ENCODE results near the gene RHOB.

The RHOB gene

DNA sequence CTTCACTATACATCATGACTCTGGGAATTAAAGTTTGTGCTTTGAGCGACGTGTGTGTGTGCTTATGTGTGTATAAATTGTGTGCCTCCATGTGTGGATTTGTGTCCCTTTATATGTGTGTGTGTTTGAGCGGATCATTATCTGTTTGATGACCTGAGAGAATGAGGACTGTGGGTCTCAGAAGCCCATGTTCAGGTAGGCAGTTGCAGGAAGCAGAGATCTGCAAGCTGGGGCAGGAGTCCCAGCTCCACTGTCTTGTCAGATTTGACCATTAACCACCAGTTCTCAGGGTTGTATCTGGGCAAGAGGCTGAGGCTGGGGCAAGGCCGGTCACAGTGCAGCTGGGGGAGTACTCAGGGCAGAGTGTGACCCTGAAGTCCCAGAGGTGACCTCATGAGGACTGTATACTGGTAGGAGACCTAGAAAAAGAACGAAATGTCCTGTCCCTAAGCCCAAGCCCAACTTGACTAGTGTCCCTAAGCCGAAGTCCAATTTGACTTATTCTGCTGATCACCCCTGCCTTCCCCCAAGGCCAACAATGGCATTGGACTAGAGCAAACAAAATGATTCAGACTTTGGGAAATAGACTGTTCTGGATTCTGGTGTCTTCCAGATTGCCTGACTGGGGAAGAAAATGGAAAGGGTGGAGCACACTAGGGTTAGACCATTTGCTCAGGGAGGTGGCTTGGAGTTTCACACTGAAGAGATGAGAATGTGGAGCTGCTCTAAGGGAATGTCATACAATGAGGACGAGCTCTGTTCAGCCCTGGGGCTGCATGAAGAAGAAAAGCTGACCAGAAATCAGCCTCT is 28.1 kb downstream of the RHOB start:
- no peak for DNase-seq (ENCODE audit: low read depth in 3 of 3)

DNA sequence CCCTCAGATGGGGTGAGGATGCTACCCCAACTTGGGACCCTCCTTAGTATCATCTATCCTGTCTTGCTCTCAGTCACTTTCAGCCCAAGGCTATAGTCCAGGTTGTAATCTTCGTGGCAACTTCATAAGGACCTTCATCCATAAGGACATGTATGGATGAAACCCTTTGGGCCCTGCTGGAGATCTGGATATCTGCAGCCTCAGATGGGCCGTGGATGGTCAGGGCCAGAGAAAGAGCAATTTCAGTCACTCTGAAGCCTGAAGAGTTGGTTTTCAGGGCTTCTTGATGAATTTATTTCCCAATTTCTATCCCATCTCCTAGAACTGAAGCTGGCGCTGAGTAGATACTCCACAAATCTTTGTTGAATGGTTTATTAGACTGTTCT is 28.7 kb downstream of the RHOB start:
- no peak for DNase-seq (ENCODE audit: low read depth in 3 of 3)

DNA sequence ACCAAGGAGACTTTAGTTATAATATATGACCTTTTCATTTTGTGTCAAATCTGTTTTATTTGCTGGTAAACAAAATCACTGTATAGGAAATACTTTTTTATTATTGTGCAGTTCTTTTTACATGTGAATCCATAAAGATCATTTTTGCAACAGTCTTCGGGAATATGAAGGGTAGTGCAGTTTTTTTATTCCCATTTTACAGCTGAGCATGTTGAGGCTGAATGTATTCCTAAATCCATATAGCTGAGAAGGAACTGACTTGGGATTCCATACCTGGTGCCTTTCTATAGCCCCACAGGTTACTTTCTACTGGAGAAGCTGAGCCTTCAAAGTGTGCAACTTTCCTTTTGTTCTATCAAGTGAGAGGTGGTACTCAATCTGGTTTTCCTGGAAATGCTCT is 29.6 kb downstream of the RHOB start:
- DNase-seq (ENCODE audit: low read depth in 3 of 3) = no peak

DNA sequence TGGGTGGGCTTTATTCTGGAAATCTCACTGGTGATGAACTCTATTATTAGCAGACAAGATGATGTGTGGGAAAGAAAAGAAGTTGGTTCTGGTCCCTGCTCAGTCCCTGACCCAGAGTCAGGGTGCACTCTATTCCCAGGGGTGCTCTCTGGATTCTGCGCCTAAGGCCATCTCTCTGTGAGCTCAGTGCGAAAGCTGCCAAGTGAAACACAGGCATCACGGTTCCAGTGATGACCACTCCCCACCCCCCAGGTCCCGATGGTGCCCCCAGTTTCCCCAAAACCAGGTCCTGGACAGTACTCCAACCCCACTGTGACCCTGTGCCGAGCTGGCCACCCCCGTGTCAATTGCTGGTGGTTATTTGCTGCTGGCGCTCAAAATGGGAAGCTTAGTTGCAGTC is 30.1 kb downstream of the RHOB start:
- DNase-seq (ENCODE audit: low read depth in 3 of 3) = no peak

DNA sequence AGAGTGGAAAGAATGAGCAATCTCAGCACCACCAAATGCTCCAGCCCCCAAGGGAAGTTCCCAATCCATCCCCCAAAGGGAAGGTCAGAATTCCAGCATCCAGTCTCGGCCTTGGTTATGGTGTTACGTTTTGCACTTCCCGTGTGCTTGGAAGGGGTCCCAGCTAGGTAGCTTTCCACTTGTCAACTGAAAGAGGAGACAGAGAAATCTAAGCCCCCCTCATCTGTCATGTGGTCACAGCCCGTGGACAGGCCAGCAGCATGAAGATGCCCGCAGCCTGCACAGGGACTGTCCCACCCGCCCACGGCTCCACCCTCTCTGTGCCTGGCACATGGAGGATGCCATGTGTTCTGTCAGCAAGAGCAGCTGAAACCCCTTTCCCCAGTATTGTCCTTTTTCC is 32.1 kb downstream of the RHOB start:
- no peak for DNase-seq (ENCODE audit: low read depth in 3 of 3)

DNA sequence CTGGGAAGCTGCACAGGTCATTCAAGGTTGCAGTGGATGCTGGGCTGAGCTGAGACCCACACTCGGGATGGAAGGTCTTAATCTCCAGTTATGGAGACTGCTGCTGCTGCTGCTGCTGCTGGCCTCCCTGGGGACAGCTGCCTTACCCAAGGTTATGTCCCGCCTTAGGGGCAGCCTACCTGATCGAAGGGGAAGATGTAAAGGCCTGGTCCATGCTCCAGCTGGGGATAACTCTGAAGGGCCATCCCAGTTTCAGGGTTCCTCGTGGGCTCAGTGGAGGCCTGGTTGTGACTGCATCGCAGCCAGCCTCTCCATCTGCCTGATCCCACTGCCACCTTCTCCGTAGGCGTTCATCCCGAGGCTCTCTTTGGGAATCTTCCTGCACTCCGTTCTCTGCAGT is 33.0 kb downstream of the RHOB start:
- DNase-seq (ENCODE audit: low read depth in 3 of 3) = no peak

DNA sequence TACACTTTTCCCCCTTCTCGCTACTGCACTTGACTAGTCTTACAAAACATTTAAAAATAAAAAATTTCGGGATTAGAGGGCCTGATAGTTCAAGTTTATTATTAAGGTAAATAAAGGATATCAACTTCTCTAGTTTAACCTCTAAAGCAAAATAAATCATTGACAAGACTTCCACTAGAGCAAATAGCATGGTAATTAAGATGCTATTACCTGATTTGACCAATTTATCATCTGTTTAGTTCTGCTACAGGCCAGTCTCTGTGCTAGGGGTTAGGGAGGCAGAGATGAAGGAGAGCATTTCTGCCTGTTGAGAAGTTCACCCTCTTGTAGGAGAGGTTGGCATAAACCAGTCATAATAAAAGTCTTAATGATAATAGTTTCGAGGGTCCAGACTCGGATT is 34.0 kb downstream of the RHOB start:
- DNase-seq (ENCODE audit: low read depth in 3 of 3) = no peak

DNA sequence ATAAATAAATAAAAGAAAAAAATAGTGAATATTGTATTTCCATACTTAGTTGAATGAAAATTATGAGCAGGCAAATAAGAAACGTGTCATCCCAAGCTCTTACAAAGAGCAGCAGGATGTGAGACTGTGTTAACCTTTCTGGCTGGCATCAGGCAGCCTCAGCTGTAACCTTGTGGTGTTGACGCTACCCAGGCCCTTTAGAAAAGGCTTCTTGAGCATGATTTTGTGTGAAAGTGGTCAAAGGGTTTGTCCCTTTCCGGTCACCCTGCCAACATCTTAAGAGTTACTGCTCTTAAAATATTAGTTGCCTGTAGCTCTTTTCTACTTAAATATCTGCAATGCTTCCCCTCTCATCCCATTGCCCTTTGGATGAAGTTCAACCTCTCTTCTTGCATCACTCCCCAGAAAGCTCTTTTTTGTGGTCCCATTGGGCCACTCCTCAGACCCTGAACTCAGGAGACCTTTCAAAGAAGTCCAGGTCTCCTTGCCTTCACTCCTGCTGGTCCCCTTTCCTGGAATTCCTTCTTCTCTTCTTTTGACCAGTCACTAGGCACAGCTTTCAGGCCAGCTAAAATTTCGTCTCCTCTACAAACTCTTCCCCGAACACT is 35.0 kb downstream of the RHOB start:
- DNase-seq (ENCODE audit: low read depth in 3 of 3) = no peak

DNA sequence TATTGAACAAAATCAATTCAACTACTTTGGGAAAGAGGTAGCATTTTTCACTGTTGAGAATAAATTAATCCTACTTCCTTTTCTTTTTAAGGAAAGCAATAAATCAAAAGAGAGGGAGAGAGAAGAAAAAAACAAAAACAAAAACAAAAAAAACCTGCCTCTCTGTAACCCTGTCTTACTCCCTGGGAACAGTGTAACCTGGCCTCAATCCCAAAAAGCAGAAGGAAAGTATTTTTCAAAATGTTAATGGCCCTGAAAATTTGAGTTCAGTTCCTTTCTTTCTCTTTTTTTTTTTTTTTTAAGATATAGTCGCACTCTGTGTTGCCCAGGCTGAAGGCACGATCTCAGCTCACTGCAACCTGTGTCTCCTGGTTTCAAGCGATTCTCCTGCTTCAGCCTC is 35.9 kb downstream of the RHOB start:
- DNase-seq (ENCODE audit: low read depth in 3 of 3) = no peak

DNA sequence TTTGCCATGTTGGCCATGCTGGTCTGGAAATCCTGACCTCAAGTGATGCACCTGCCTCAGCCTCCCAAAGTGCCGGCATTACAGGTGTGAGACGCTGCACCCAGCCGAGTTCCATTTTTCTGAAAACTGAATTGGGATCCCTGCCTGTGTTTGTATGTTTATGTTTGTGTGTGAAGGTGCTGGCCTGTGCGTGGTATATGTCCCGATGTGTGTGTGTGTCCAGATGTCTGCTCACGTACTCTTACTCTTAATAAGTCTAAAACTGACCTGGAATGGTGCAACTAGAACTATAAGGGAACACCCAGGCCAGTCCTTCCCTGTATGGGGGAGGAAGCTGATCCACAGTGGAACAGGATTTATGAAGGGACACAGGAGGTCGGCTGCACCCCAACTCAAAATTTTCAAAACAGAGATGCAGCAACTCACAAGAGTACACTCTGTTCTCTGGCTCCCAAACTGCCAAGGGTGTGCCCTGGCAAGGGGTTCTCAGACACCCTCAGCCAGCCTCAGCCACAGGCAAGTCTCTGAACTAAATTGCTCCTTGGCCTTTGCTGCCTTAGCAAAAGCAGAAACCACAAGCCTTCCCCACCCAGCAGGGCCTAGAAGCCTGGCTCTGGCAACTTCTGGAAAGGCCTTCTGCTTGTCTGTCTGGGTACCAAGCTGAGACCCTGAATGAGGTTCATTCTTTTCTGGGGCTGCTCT is 36.5 kb downstream of the RHOB start:
- no peak for DNase-seq (ENCODE audit: low read depth in 3 of 3)

DNA sequence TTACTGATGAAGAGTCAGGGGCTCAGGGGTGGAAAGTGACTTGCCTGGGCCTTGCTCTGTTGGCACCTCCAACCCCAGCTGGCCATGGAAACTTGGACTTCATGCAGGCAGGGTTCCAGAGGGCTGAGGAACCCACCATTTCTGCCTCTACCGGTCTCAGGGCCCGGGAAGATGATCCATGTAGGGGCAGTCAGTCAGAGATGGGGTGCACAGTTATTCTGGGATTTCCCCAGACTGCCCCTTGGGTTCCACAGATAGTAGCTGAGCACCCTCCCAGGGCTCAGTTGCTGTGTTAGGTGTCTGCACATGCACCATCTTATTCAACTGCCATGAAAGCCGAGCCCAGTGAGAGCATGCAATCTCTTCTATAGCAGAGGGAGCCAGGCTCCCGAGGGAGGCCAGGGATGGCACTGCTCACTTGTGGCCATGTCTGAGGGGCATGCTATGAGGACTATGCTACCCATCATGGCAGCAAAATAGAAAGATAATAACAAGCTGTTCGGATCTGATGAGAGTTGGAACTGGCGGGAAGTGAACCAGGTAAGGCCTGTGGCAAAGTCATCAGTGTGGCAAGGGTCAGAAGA is 37.3 kb downstream of the RHOB start:
- no peak for DNase-seq (ENCODE audit: low read depth in 3 of 3)

DNA sequence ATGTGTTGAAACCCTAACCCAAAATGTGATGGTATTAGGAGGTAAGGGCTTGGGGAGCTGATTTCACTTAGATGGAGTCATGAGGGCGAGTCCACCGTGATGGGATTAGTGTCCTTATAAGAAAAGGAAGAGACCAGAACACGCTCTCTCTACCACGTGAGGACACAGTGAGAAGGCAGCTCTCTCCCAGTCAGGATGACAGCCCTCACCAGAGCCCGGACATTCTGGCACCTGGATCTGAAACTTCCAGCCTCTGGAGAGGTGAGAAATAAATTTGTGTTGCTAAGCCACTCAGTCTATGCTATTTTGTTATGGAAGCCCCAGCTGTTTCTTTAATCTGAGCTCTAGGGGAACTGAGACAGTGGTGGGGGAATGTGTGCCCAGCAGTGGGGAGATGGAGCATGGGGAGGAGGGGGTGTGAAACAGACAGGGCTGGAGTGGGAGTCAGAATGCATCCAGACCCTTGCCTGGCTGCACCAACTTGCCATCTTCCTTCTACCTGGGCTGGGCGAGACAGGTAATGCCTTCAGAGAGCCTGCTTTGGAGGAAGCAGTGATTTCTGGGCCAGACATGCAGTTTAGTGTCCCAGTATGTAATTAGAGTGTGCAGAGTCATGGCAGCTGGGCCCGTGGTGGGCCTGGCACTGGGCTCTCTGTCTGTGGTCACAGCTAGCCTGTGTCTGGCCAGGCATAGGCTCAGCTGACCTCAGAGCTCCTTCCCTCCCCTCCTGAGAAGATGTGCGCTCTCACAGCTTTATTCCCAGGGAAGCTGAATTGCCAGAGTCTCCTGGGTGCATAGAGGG is 38.1 kb downstream of the RHOB start:
- DNase-seq (ENCODE audit: low read depth in 3 of 3) = no peak

DNA sequence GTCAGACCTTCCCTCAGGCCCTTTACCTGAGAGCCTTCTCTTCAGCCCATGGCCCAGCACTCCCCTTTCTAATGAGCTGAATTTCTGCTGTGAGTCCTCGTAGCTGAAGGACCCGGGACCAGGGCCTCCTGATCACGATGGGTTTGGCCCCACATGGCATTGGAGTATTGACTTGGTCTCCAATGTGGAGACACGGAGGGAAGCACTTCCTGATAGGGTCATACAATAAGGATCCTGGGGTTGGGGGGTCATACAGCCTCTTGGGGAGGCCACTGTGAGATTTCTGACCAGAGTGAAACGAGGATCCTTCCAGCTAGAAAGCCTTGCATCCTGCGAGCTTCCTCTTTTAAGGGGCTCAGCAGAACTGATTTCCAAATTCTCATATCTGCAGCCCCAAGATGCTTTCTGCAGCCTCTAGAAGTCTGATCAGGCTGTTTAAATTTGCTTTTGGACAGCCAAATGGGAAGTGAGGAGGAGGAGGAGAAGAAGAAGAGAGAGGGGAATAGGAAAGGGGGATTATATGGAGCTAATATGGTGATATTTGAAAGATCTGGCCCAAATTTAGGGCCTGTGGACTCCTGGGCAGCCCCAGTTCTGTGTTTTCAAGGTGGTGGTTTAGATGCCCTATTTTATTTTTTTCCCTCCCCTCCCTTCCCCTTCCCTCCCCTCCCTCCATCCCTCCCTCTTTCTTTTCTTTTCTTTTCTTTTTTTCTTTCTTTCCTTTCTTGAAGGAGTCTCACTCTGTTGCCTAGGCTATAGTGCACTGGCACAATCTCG is 38.9 kb downstream of the RHOB start:
- DNase-seq (ENCODE audit: low read depth in 3 of 3) = no peak

DNA sequence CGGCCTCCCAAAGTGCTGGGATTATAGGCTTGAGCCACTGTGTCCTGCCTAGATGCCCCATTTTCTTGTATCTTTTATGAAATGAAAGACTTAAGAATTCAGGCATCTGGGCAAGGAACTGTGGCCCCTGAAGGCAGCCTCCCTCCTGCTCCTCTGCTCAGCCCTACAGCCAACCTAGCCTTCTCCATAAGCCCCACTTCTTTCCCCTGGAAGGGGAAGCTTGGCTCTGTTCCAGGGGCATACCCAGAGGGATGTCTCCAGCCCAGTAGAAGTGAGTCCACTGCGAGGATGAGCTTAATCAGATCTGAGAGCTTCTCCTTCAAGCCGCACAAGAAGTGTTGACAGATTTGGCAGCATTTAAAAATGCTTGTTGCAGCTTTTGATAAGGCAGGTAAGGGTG is 39.7 kb downstream of the RHOB start:
- no peak for DNase-seq (ENCODE audit: low read depth in 3 of 3)

DNA sequence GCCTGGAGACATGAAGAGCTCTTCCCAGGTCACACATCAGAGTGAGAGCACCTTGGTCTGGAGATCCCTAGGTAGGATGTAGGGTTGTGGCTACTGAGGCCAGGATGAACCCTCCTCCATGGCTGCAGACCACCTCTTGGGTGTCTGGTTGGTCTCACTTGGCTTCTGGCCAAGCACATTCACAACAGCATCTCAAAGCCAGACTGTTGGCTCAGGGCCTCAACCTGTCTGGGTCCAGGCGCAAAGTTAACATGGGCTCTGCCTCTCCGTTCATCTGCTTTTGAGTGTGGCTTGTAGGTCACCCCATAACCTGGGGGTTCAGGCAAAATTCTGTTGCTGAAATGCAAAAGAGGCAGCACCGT is 40.1 kb downstream of the RHOB start:
- no peak for DNase-seq (ENCODE audit: low read depth in 3 of 3)

DNA sequence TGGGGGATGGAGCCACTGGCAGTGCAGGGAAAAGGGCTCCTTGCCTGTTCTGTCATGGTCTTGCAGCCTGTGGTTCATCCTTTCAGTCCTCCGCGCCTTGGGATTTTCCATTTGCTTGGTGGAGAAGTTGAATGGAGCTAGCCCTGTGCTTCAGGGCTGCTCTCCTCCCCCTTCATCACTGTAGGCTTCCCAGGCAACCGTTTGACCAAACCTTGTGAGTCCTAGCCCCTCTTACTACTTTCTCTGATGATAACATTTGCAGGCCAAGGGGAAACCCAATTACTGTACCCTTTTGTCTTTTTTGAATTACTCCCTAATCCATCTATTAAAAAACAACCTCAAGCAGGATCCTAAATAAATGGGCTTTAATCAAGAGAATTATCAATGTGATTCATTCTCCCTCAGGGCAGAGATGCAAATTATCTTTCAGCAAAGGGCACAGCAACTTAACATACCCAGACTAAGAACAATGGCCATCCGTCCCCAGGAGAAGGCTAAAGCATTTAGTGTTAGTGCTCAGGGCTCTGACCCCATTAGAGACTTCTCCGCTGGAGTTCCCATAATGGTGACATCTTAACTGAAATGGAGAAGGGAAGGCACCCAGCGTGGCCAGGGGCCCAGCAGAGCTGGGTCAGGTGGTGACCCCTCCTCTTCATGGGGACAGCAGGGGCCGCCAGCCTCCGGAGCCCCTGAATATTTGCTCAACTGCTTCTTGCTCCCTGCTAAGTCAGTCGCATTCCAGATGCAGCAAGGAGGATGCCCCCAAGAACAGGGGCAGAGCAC is 40.7 kb downstream of the RHOB start:
- no peak for DNase-seq (ENCODE audit: low read depth in 3 of 3)

DNA sequence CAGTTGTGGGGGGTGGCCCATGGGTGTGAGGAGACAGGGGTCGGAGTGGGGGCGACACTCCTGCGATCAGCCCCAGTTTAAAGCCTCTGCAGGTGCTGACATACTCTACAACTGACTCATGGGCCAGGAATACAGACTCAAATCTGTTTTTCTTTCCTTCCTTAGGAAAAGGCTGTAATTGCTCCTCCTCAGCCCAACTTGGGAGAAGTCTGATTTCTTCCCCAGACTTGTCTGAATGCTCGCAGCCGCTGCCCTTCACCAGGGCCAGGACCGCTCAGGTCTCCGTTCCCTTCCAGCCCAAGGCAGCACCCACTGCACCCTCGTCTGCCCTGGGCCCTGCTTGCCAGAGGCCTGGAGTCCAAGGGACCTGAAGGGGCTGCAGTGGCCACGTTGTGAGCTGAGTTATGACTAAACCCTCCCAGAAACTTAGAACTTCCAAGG is 41.3 kb downstream of the RHOB start:
- no peak for DNase-seq (ENCODE audit: low read depth in 3 of 3)

DNA sequence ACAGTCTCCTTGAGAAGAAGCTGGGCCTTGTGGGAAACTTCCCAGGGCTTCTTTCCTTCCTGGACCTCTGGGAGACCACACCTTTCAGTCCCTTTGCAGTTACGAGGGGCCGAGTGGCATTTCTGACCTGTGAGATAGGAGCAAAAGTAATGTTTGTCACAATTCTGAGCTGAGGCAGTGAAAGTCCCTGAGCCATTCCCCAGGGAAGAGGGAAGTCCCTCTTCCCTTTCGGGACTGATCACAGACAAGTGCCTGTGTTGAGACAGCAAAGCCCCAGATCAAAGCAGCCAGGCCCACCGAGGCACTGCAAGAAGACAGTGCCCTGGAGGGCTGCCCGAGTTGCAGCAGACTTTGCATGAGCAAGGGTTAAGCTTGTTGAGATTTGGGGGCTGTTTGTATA is 41.9 kb downstream of the RHOB start:
- no peak for DNase-seq (ENCODE audit: low read depth in 3 of 3)

DNA sequence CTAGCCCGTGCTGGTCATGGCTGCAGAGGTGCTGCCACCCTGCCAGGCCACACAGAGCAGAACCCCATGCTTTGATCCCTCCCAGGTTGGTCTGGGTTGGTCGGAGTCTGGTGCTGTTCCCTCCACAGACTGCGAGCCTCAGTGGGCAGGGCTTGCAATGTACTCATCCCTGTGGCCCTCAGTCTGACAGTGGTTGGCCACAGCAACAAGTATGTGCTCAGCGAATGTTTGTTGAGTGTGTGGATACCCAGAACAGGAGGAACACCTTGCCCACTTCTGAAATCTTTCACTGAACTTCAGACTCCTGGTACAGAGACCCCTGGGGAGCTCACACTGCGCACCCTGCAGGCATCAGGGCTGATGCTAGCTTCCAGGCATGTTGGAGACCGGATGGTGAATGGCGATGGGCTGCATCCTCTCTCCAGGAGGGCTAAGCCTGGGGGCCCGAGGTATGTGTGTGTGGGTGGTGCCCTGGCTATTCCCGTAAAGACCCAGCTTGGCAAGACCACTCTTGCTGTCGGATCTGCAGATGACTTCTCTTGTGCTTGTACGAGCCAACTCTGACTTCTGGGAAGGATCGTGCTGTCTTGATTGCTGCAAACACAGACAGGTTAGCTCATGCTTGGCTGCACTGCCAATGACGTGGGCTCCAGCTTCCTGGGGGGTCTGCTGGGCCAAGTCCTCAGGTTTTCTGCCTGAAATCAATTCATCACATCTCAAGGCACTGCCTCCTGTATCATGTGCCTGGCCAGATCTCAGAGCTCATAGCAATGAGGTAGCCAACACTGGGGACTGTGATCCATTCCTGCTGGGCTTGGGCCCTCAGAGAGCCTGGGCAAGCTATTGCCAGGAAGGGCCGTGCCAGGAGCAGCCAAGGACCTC is 43.7 kb downstream of the RHOB start:
- DNase-seq (ENCODE audit: low read depth in 3 of 3) = no peak

Measured in stimulated activated CD4-positive, alpha-beta T cell treated with anti-CD3 and anti-CD28 coated beads, TNF-alpha, amount 100 ng/mL, for 4 hours (primary cell).